ENCODE data around the gene TSPAN11.

DNA sequence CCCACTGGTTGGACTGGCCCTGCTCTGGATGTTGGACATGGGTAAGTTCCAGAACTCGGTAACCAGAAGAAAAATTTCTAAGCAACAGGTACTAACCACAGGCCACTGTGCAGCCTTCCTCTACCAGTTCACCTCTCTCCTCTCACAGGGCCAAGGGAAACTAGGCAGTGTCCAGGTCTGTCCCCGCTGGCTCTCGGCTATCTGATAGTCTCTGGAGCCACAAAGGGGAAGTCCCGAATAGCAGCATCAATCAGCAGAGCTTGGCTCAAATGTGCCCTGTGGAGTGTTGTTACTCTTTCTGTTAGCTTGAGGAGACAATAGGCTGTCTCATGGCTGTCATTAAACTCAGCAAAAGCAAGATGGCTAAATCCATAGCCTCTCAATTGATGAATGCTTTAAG, 73.2 kb downstream of the TSPAN11 start:
- no peak for TF ChIP-seq POLR2A (IDR thresholded peaks at IDR 0.05)
- TF ChIP-seq, protein P1, sequence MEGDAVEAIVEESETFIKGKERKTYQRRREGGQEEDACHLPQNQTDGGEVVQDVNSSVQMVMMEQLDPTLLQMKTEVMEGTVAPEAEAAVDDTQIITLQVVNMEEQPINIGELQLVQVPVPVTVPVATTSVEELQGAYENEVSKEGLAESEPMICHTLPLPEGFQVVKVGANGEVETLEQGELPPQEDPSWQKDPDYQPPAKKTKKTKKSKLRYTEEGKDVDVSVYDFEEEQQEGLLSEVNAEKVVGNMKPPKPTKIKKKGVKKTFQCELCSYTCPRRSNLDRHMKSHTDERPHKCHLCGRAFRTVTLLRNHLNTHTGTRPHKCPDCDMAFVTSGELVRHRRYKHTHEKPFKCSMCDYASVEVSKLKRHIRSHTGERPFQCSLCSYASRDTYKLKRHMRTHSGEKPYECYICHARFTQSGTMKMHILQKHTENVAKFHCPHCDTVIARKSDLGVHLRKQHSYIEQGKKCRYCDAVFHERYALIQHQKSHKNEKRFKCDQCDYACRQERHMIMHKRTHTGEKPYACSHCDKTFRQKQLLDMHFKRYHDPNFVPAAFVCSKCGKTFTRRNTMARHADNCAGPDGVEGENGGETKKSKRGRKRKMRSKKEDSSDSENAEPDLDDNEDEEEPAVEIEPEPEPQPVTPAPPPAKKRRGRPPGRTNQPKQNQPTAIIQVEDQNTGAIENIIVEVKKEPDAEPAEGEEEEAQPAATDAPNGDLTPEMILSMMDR (IDR thresholded peaks at IDR 0.05) = no peak
